GM12875 (cell line): ENCODE data around the gene DND1.
A peak's percentile ranks its signal among the peaks of the same experiment; 100 is the strongest.
"Not testable (repeated sequence)": the region's sequence is repeated elsewhere in the genome, so short reads cannot be mapped to it uniquely, and the experiment has no call there.

Experiments
- H3K4me3 ChIP-seq: one replicate; pipeline ENCODE4 v1.5.1; 2011; ENCODE audit warnings: low read depth, low read length, control low read depth
- TF ChIP-seq, protein P1 (sequence below): IDR thresholded peaks from 2 replicates; pipeline ENCODE4 v1.5.1; 2011; ENCODE audit warnings: low read depth, mild to moderate bottlenecking, control low read depth, inconsistent platforms, low read length, moderate library complexity, borderline replicate concordance; ENCODE audit not compliant: insufficient read depth

The DND1 gene

DNA sequence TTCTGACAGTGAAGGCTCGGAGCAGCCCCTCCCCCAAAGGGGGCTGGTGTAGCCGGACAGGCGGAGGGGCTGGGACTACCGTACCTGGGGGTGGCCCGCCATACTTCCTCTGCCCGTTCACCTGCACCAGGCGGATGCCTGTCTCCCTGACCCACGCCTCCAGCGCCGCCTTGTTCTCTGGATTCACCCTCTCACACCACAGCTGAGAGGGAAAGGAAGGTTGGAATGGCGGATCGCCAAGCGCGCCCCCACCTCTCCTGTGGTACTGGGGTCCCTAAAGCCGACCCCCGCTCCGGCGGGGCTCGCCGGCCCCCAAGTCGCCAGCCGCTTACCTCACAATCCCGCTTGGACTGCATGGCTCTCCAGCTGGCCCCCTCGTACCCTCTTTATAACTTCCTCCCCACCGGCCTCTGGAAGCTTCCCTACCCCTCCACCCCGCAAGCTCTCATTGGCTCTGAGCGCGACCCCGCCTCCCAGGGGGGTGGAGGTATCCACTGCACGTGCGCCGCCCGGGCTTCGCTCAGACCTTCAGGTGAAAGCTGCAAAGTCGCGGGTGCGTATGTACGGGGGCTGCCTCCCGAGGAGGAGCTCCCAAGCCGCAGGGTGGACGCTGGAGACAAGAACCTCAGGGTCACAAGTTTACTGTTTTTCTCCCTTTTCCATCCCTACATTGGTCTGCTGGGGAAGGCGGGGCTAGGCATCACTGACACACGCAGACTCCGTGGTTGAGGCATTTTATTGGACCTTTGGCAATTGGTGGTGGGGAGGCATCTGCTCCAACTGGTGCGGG, at the start of gene DND1:
Gene DND1, minus strand, starts transcription at position 390 of the 790 bp plus-strand sequence. Its CDS starts 34 bp downstream, at position 356.
- TF ChIP-seq, protein P1, sequence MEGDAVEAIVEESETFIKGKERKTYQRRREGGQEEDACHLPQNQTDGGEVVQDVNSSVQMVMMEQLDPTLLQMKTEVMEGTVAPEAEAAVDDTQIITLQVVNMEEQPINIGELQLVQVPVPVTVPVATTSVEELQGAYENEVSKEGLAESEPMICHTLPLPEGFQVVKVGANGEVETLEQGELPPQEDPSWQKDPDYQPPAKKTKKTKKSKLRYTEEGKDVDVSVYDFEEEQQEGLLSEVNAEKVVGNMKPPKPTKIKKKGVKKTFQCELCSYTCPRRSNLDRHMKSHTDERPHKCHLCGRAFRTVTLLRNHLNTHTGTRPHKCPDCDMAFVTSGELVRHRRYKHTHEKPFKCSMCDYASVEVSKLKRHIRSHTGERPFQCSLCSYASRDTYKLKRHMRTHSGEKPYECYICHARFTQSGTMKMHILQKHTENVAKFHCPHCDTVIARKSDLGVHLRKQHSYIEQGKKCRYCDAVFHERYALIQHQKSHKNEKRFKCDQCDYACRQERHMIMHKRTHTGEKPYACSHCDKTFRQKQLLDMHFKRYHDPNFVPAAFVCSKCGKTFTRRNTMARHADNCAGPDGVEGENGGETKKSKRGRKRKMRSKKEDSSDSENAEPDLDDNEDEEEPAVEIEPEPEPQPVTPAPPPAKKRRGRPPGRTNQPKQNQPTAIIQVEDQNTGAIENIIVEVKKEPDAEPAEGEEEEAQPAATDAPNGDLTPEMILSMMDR = no peak
- H3K4me3 ChIP-seq = no peak within 1 kb of the TSS

GRCh38 chr5:140721395-140721794, 48.0 kb upstream of the DND1 start:
- H3K4me3 ChIP-seq = not testable (repeated sequence)

- H3K4me3 ChIP-seq = not testable (repeated sequence)
Observed at GRCh38 chr5:140720738-140721137, 47.4 kb upstream of the DND1 start.

- TF ChIP-seq, protein P1 = no peak
- H3K4me3 ChIP-seq = no peak overlapping the region
Observed at GRCh38 chr5:140718266-140718592, 44.9 kb upstream of the DND1 start.

GRCh38 chr5:140716238-140716637, 42.9 kb upstream of the DND1 start:
- not testable (repeated sequence) for H3K4me3 ChIP-seq

GRCh38 chr5:140713562-140714094, 40.3 kb upstream of the DND1 start:
- no peak overlapping the region for H3K4me3 ChIP-seq
- TF ChIP-seq, protein P1 = no peak

GRCh38 chr5:140711794-140712193, 38.4 kb upstream of the DND1 start:
- TF ChIP-seq, protein P1 = no peak
- no peak overlapping the region for H3K4me3 ChIP-seq

GRCh38 chr5:140710899-140711552, 37.6 kb upstream of the DND1 start:
- H3K4me3 ChIP-seq = peak overlapping the region; percentile 75
- TF ChIP-seq, protein P1 = no peak

- H3K4me3 ChIP-seq = not testable (repeated sequence)
Observed at GRCh38 chr5:140708787-140709186, 35.4 kb upstream of the DND1 start.
